Activated CD4-positive, alpha-beta T cell treated with anti-CD3 and anti-CD28 coated beads, Interleukin-2, amount 50 U/mL, for 1 hour (primary cell): Measurements from ENCODE around the gene PRR30.

ENCODE experiments used
- DNase-seq: peaks from one replicate; pipeline ENCODE4 v3.0.0-alpha.2; 2020

Gene PRR30

GRCh38 chr2:27095745-27096651, 43.2 kb downstream of the PRR30 start:
- DNase-seq: peak; percentile 30

DNA sequence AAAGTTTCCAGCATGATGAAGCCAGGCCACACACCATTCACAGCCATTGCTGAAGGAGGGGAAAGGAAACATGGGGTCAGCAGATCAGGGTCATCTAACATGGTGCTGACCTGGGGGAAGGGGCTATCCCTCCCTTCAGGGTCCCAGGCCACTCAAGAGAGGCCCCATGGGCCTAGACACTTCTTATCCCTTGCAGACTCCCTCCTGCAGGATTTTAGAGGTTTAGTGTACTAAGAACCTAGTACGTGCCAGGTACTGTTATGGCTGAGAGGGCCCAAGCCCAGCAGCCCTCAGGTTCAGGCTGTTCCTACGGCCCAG, 43.8 kb downstream of the PRR30 start:
- DNase-seq: no peak

GRCh38 chr2:27094353-27094984, 44.7 kb downstream of the PRR30 start:
- no peak for DNase-seq

GRCh38 chr2:27093430-27094352, 45.5 kb downstream of the PRR30 start:
- DNase-seq: no peak

- no peak for DNase-seq
These were observed 46.3 kb downstream of the PRR30 start for GRCh38 chr2:27092696-27093429.

DNA sequence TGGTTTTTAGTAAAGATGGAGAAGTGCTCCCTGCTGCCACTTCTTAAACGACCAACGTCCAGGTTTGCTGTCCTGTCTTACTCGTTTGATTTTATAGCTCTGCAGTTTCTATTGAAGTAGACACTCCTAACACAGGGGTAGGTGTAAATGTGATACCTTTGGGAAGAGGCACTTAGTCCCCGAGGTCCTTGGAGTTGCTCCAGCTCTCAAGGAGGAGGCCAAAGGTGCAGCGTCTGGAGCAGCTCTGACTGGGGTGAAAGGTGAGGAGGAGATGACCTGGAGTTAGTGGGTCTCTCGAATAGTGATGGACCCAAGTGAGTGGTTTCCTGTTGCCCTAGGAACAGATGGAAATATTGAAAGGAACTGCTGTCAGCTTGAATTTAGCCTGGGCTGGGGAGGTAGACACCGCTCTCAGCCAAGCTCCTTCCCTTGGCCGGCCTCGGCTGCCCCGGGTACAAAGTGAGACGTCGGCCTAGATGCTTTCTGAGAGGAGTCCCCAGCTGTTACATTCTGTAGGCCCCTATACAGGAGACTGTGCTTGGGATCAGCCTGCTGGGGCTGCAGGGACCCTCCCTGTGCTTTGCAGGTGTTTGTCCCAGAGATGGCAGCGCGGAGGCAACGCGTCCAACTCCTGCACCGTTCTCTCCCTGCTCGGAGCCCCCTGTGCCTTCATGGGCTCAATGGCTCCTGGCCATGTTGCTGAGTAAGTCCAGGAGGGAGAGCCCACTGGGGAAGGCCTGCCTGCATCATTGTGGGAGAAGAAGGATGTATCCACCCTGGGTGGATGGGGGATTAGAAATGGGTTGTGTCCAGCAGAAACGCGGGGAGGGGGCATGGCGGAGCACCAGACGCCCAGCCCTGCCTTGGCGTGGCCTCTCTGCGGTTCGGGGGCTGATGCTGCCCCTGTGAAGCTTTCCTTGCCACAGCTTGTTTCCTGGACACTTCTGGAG, 47.2 kb downstream of the PRR30 start:
- DNase-seq: no peak

DNA sequence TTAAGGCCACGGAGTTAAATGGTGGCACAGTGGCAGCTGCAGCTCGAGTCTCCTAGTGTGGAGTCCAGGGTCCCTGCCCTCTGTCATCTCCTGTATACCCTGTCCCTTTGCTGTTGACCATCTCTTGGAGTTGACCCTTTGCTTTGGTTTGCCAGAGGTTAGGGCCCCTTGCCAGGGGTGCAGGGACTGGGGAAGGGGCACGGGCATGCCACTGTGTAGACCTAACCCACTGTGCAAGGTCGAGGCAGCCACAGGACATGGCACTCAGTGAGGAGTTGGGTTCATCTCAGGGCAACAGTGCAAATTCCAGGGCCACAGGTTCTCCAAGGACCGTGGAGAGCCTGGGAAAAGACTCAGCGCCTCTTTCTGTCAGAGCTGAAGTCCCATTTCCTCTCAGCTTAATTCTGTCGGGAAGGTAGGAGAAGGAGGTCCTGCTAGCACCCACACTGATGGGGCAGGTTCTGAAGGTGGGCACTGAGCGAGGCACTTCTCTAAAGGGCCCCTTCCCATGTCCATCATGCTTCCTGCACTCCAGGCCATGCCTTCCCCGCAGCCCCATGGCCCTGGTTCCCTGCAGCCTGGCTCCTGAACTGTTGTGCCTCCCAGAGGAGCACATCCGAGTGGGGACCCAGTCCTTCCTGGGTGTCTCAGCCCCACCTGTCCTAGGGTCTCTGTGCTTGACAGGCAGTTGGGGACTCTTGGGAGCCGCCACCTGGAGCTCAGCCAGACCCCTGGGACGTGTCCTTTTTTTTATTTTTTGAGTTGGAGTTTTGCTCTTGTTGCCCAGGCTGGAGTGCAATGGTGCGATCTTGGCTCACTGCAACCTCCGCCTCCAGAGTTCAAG, 49.9 kb downstream of the PRR30 start:
- DNase-seq: no peak

DNA sequence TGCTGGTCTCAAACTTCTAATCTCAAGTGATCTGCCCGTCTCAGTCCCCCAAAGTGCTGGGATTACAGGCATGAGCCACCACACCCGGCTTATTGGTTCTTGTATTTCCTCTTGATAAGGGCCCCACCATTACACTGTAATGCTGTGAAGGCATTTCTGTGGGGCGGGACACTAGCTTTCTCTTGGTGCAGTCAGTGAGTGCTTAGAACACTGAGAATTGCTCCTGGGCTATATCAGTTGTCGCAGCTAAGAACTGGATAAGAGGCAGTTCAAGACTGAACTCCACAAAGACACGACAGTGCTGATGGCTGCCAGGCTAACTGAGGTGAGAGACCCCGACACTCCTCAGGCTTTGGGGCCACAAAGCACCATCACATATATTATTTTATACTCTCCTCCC, 50.6 kb downstream of the PRR30 start:
- DNase-seq: no peak

DNA sequence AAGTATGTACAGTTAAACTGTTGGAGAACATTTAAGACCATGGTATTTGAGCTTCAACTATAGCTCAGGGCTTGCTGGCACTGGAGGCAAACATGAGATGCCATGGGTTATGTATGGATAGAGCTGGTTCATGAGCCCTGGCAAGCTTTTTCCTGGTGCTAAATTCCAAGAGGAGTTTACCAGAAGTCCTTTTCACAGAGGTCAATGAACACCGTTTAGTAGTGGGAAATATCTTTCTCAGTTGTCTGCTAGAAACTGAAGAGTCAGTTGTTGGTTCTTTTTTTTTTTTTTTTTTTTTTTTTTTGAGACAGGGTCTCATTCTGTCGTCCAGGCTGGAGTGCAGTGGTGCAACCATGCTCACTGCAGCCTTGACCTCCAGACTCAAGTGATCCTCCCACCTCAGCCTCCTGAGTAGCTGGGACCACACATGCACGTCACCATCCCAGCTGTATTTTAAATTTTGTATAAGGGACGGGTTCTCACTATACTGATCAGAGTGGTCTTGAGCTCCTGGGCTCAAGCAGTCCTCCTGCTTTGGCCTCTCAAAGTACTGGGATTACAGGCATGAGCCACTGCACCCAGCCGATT, 51.3 kb downstream of the PRR30 start:
- DNase-seq: no peak
